ENCODE measurements around the gene CYP3A5.
"Not testable (repeated sequence)": the region's sequence is repeated elsewhere in the genome, so short reads cannot be mapped to it uniquely, and the experiment has no call there.

Gene CYP3A5

DNA sequence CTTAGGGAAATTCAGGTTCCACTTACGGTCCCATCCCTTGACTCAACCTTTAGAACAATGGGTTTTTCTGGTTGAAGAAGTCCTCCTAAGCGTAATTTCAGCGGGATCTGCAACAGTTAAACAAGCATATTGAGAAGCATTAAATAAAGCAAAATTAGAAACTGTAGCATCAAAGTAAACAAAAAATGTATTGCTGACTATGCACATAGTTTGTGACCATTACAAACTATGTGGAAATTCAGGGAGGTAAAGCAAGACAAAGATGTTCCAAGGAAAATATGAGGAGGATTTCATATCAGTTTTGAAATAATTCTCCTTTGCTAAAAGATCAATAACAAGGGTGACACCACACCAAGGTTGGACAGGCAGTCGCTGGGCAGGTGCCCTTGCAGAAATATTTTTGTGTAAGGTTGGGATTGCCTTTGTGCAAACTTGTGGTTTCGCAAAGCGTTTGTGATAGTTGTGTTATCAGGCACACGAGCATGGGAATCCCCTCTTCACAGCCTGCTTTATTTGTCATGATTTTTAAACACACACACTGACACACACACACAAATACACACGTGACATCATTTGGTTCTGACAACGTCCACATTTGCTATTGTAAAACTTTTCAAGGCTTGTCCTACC is 5.4 kb upstream of the CYP3A5 start:
- no peak for DNase-seq

- no peak for DNase-seq
Observed at GRCh38 chr7:99679032-99679399, 780 bp downstream of the CYP3A5 start.

- DNase-seq = no peak
Observed at GRCh38 chr7:99677648-99678045, 2.1 kb downstream of the CYP3A5 start.

GRCh38 chr7:99677013-99677647 is 2.7 kb downstream of the CYP3A5 start:
- no peak for DNase-seq

DNA sequence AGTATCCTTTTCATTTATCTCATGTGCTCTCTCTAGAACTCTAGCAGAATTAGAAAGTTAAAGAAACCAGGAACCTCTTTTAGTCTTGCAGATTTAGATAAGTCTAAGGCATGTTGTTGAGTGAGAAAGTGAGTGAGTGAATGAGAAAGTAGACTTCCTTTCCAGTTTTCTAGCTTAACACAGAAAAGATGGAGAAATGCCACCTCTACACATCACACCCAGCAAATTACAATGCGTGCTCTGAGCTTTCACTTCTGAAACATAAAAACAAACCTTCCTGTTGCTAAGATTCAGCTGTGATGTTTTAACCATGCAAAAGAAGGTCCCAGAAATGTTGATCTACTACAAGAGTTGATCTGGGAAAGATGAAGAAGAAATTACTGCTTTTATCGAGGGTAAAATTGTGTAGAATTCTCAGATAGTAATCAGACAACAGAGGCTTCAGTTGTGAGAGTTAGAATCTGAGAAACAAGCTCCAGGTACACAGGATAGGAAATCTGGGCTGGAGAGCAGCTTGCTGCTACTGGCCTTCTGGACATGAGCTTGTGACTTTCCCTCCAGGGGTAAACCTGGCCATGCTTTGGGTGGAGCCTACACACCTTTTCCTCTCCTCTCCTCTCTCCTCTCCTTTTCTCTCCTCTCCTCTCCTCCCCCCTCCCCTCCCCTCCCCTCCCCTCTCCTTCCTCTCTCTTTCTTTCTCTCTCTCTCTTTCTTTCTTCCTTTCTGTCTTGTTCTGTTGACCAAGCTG is 4.6 kb downstream of the CYP3A5 start:
- no peak for DNase-seq

DNA sequence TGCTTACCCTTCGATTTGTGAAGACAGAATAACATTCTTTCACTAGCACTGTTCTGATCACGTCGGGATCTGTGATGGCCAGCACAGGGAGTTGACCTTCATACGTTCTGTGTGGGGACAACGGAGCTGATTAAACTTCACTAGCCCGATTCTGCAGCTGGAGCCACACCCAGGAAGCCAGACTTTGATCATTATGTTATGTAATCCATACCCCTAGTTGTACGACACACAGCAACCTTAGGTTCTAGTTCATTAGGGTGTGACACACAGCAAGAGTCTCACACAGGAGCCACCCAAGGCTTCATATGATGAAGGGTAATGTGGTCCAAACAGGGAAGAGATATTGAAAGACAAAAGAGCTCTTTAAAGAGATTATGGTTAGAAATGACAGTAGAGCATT is 7.2 kb downstream of the CYP3A5 start:
- no peak for DNase-seq

DNA sequence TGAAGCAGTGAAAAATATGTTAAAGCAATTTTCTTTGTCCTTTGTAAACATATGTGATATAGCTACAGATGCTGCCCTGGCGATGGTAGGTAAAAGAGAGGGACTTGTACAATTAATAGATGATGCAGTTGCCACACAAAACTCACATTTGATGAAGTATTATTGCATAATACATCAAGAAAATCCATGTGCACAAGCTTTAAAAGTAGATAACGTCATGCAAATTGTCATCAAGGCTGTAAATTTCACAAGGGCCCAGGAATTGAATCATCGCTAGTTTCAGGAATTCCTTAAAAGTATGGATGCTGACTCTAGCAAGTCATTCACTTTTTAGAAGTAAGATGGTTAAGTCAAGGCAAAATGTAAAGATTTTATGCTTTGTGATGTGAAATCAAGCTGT is 10.0 kb downstream of the CYP3A5 start:
- DNase-seq = no peak

DNA sequence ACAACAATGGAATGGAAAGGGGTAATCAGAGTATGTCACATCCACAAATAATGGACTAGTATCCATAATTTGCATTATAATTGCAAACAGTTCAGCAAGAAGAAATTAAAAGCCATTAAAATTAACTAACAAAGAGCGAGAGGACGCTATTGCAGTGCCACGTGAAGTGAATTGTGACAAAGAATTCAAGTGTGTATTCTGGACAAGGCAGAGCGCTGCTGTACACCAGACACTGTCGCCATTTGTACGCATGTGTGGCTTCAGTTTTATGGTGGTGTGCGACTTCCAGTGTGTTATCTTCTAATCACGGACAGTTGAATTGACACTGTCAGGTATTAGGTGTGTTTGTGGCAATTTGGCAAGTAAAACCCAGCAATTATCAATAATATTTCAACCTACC is 11.3 kb downstream of the CYP3A5 start:
- DNase-seq = no peak

DNA sequence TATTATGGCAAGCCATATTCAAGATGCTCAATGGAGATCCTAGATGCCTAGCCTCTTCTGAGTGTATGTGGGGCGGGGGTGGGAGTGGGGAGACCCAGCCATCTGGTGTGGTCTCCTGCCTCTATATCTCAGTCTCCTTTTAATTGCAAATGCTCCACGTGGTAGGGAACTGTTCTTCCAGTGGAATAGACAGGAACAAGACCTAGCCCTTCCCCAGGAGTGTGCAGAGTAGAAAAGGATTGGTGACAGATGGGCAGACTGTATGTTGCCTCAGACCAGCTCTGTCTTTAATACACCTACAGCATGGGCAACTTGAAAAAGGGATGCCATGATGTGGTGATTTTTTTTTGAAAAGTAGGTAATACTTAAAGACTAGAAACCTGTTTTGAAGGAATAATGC is 12.6 kb downstream of the CYP3A5 start:
- no peak for DNase-seq

- no peak for DNase-seq
Observed at GRCh38 chr7:99666013-99666395, 13.8 kb downstream of the CYP3A5 start.

DNA sequence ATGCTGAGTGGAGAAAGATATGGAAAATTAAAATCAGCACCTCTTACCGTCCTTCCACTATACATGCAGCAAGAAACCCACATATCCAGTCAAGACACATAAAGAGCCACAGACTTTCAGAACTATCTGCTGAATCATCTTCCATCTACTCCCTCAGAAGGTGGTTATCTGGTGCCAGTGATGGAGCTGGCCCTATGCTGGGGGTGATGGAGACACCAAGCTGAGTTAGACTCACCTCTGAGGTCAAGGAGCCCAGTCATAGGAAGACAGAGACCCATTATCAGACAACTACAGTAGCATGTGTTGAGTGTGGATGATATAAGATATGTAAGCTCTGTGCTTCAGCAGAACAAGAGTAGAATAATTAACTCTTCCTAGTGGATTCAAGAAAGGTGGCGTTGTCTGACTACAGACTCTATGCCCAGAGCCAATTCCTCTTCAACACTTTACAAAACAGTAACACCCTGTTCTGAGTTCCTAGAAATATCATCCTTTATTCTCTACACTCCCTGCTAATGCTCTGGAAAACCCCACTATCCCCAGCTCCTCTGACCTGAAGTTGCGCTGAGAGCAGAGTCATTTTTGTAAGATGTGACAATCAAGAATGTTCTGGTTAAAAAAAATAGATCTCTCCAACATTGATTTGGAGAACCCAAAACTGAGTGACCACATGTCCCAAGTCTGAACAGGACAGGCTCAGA is 14.3 kb downstream of the CYP3A5 start:
- no peak for DNase-seq

DNA sequence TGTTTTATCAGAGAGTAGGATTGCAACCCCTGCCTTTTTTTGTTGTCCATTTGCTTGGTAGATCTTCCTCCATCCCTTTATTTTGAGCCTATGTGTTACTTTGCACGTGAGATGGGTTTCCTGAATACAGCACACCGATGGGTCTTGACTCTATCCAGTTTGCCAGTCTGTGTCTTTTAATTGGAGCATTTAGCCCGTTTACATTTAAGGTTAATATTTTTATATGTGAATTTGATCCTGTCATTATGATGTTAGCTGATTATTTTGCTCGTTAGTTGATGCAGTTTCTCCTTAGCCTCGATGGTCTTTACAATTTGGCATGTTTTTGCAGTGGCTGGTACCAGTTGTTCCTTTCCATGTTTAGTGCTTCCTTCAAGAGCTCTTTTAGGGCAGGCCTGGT is 21.9 kb downstream of the CYP3A5 start:
- not testable (repeated sequence) for DNase-seq

DNA sequence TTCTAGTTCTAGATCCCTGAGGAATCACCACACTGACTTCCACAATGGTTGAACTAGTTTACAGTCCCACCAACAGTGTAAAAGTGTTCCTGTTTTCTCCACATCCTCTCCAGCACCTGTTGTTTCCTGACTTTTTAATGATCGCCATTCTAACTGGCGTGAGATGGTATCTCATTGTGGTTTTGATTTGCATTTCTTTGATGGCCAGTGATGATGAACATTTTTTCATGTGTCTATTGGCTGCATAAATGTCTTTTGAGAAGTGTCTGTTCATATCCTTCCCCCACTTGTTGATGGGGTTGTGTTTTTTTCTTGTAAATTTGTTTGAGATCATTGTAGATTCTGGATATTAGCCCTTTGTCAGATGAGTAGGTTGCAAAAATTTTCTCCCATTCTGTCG is 25.2 kb downstream of the CYP3A5 start:
- DNase-seq = not testable (repeated sequence)

DNA sequence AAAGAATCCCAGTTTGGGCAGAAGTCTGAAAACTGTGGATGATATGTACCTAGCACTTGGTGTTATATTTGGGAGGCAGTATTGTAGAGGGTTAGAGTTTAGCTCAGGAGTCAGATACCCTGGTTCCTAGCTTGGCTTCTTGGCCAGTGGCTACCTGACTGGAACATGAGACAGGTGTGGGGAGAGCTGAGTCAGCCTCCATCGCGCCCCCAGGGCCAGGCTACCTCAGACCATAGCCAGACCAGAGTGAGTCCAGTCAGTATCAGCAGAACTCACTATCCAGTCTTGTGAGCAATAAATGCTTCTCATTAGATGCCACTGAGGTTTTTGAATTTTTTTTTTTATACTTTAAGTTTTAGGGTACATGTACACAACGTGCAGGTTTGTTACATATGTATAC is 26.0 kb downstream of the CYP3A5 start:
- DNase-seq = no peak

DNA sequence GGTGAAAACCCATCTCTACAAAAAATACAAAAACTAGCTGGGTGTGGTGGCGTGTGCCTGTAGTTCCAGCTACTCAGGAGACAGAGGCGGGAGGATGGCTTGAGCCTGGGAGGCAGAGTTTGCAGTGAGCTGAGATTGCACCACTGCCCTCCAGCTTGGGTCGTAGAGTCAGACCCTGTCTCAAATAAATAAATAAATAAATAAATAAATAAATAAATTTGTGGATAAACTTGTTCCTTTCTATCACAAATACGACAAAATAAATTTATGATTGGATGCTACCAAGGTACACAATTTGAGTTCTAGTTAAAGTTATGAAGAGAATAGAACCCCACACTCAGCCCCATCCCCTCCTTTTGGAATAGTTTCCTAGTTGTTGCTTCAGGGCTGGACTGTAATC is 26.5 kb downstream of the CYP3A5 start:
- DNase-seq = not testable (repeated sequence)

GRCh38 chr7:99652671-99653070 is 27.1 kb downstream of the CYP3A5 start:
- DNase-seq = no peak

- no peak for DNase-seq
Observed at GRCh38 chr7:99651290-99651689, 28.5 kb downstream of the CYP3A5 start.

DNA sequence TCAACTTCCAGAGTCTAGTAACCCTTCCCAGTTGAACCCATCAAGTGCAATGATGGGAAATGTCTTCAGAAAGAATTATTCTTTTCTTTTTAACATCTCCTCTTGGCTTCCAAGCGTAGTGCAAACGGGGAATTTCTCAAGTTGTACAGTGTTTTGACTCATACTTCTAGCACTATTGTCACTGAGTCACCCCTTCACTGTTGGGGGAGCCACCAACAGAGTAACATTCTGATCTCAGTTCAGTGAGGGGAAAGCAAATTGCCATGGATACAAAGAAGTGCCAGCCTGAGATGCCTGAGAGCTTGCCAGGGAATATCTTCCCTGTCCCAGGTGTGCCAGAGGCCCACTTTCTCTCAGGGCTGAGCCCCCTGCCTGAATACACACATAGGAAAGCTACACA is 31.0 kb downstream of the CYP3A5 start:
- DNase-seq = no peak

- DNase-seq = no peak
Observed at GRCh38 chr7:99645590-99645989, 34.2 kb downstream of the CYP3A5 start.

- no peak for DNase-seq
Observed at GRCh38 chr7:99644431-99644830, 35.4 kb downstream of the CYP3A5 start.

DNA sequence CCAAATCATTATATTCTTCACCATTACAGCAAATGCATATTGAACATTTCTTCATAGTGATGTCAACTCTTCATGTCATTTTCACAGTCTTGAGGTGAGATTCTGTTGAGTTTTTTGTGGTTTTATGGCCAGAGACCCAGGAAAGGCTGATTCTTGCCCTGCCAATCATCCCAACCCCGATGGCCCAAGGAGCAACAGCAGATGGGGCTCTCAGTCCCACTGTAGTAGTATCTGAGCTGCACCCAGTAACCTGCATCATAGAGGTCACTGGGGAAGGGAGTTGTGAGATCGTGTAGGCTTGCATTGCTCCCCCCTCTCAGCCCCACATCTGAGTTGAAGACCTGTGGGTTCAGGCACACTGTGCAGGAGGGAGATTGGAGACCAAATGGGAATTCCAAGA is 36.3 kb downstream of the CYP3A5 start:
- no peak for DNase-seq

DNA sequence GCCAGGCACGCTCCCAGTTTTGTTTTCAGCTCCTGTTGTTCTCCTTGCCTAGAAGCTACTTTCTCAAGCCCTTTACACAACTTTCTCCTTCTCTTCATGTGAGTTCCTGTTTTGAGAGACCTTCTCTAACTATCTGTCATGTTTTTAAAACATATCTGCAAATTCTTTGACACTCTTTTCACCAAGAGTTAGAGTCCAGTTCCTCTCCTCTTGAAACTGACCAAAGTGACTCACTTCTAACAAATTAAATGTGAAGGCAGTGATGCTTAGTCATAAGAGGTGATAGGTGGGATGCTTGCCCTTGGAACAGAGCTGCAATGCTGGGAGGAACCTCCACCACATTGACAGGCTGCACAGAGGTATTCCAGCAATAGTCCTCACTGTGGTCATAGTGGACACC is 37.8 kb downstream of the CYP3A5 start:
- no peak for DNase-seq

- no peak for DNase-seq
Observed at GRCh38 chr7:99639267-99639666, 40.5 kb downstream of the CYP3A5 start.

DNA sequence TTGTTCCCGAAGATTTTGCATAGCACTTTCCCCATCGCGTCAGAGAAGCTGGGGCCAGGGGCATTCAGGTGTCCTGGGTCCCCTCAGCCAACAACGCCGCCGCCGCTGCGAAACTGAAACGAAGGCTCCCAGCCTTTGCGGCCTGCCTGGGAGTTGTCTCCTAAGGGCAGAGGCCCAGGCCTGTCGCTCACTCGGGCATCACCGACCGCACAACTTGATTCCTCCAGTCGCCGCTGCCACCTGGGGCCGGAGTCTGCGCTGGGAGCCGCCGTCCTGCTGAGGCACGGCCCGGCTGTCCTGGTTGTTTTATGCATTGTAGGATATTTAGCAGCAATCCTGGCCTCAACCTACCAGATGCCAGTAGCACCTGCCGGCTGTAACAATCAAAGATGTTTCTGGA is 41.1 kb downstream of the CYP3A5 start:
- DNase-seq = no peak

All from right forelimb (tissue), 1 donor.